HepG2 (cell line): ENCODE measurements around the gene FUT3. TPM values are rescaled to one million over a fixed set of nuclear protein-coding genes. Genes with fewer than 3 reads are reported as not detected.

Source experiments
- AGO1 ChIP-seq: fragments of 200-400 bp; formaldehyde crosslinking; IDR thresholded peaks from 2 replicates; pipeline ENCODE4 v1.6.1; 2017; ENCODE audit warnings: mild to moderate bottlenecking, low read depth, low read length, moderate library complexity; ENCODE audit not compliant: poor library complexity, severe bottlenecking
- BORCS8-MEF2B ChIP-seq: sonication (generic); formaldehyde crosslinking; IDR thresholded peaks from 2 replicates; pipeline ENCODE4 v1.8.0; 2022; ENCODE audit warnings: mild to moderate bottlenecking, missing genetic modification reagents
- CENPX ChIP-seq: sonication (generic); formaldehyde crosslinking; IDR thresholded peaks from 2 replicates; pipeline ENCODE4 v1.9.0; 2021; ENCODE audit warnings: mild to moderate bottlenecking, missing genetic modification reagents, moderate library complexity
- CHD2 ChIP-seq: IDR thresholded peaks from 2 replicates; pipeline ENCODE4 v1.6.1; 2011; ENCODE audit warnings: low read depth, low read length, improper control_type of control experiment
- EZH2 ChIP-seq: conservative IDR thresholded peaks from 2 replicates; pipeline ENCODE4 v1.6.1; 2012; ENCODE audit warnings: mild to moderate bottlenecking, low read depth, low read length, moderate library complexity
- GTF2F1 ChIP-seq: fragments of 150-350 bp; IDR thresholded peaks from 2 replicates; pipeline ENCODE4 v1.6.1; 2014; ENCODE audit warnings: low read length
- HNRNPUL1 ChIP-seq: fragments of 200-400 bp; formaldehyde crosslinking; IDR thresholded peaks from 2 replicates; pipeline ENCODE4 v1.6.1; 2017; ENCODE audit warnings: low read depth, mild to moderate bottlenecking, low read length, moderate library complexity
- HOXA7 ChIP-seq: sonication (generic); formaldehyde crosslinking; IDR thresholded peaks from 2 replicates; pipeline ENCODE4 v1.8.1; 2022; ENCODE audit warnings: mild to moderate bottlenecking, missing genetic modification reagents, moderate library complexity
- JUNB ChIP-seq: sonication (generic); formaldehyde crosslinking; IDR thresholded peaks from 2 replicates; pipeline ENCODE4 v1.8.0; 2022; ENCODE audit warnings: missing genetic modification reagents, mild to moderate bottlenecking, borderline replicate concordance
- KDM3A ChIP-seq: IDR thresholded peaks from 2 replicates; pipeline ENCODE4 v1.6.1; 2018; ENCODE audit warnings: low read depth, missing compliant biosample characterization
- MIXL1 ChIP-seq: IDR thresholded peaks from 2 replicates; pipeline ENCODE4 v1.6.1; 2016
- MYC ChIP-seq: sonication (generic); formaldehyde crosslinking; IDR thresholded peaks from 2 replicates; pipeline ENCODE4 v1.9.0; 2021; ENCODE audit warnings: missing genetic modification reagents, borderline replicate concordance
- SRSF1 ChIP-seq: fragments of 200-400 bp; formaldehyde crosslinking; optimal IDR thresholded peaks from 2 replicates; pipeline ENCODE3; 2017; ENCODE audit warnings: mild to moderate bottlenecking, low read depth, low read length, moderate library complexity
- SUZ12 ChIP-seq: fragments of 150-350 bp; IDR thresholded peaks from 2 replicates; pipeline ENCODE4 v1.6.1; 2014; ENCODE audit warnings: low read depth, low read length
- ZBTB8A ChIP-seq: sonication (generic); formaldehyde crosslinking; IDR thresholded peaks from 2 replicates; pipeline ENCODE4 v1.4.0; 2020; ENCODE audit warnings: mild to moderate bottlenecking, low read depth, missing genetic modification reagents, borderline replicate concordance
- ZNF274 ChIP-seq: sonication (generic); formaldehyde crosslinking; IDR thresholded peaks from 2 replicates; pipeline ENCODE4 v1.5.1; 2020; ENCODE audit warnings: mild to moderate bottlenecking, missing genetic modification reagents
- ZNF563 ChIP-seq: sonication (generic); formaldehyde crosslinking; IDR thresholded peaks from 2 replicates; pipeline ENCODE4 v1.8.0; 2022; ENCODE audit warnings: mild to moderate bottlenecking, moderate library complexity, missing genetic modification reagents
- ZNF83 ChIP-seq: sonication (generic); formaldehyde crosslinking; IDR thresholded peaks from 2 replicates; pipeline ENCODE4 v1.4.0; 2020; ENCODE audit warnings: missing genetic modification reagents, mild to moderate bottlenecking, borderline replicate concordance
- ZNF883 ChIP-seq: sonication (generic); formaldehyde crosslinking; IDR thresholded peaks from 2 replicates; pipeline ENCODE4 v1.5.1; 2020; ENCODE audit warnings: mild to moderate bottlenecking, missing genetic modification reagents; ENCODE audit errors: not compliant biosample characterization
- ZSCAN25 ChIP-seq: sonication (generic); formaldehyde crosslinking; IDR thresholded peaks from 2 replicates; pipeline ENCODE4 v1.8.0; 2022; ENCODE audit warnings: mild to moderate bottlenecking, missing genetic modification reagents
- polyA plus RNA-seq, 8 experiments: library from polyadenylated mRNA; depleted of rRNA in 3 of 8; stranded (reverse) in 7 of 8; unstranded in 1 of 8; fragments of >200 nt; fragmentation: Illumina TruSeq in 4 of 8; extraction: Trizol in 4 of 8; gene quantifications; 2 replicates each; pipeline versions ENCODE4 v1.2.1 to v1.2.3, GENCODE V29; 2011 to 2016; ENCODE audit warnings: low read depth in 4 of 8, missing spikeins in 1 of 8, mixed read lengths in 1 of 8; ENCODE audit not compliant: insufficient read depth in 1 of 8
- total RNA-seq, 5 experiments: library from RNA; depleted of rRNA; stranded (reverse); fragments of >200 nt; fragmentation: Illumina TruSeq; extraction: Trizol; gene quantifications; 2 replicates each; pipeline ENCODE4 v1.2.3, GENCODE V29; 2016; ENCODE audit warnings: low read depth in 1 of 5
- TF ChIP-seq, protein P1 (sequence below): sonication (generic); formaldehyde crosslinking; IDR thresholded peaks from 2 replicates; pipeline ENCODE4 v1.4.0; 2020; ENCODE audit warnings: mild to moderate bottlenecking, missing genetic modification reagents, borderline replicate concordance
- TF ChIP-seq, protein P2 (sequence below): sonication (generic); formaldehyde crosslinking; IDR thresholded peaks from 2 replicates; pipeline ENCODE4 v1.4.0; 2020; ENCODE audit warnings: missing genetic modification reagents

Gene FUT3
- total and polyA plus RNA-seq, 2 of the 13 experiments (the other 11 are each of a cell fraction or from before 2014, with no cell fraction given): 0.53 to 1.1 TPM

DNA sequence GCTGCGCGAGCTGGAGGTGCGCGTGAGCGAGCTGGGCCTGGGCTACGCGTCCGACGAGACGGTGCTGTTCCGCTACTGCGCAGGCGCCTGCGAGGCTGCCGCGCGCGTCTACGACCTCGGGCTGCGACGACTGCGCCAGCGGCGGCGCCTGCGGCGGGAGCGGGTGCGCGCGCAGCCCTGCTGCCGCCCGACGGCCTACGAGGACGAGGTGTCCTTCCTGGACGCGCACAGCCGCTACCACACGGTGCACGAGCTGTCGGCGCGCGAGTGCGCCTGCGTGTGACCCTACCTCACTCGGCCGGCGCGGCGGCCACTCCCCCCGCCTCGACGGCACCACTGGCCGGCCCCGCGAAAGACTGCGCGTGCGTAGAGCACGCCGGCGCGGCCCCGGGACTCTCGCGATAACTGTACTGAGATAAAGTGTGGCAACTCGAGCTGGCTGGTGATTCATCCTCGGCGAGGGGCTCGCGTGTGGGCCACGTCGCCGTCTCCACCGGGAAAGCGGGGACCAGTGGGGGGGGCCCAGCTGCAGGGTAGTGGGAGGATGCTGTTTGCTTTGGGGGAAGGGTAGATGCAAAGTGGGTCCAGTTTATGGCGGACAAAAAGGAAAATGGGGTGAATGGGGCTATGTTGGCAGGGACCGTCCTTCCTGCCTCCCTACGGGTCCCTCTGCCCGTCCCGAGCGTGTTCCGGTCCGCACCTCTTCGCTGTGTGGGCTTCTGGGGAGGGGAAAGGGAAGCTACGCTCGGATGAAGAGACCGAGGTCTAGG lies 23.2 kb downstream of the FUT3 start (continued):
- TF ChIP-seq CHD2: peak; percentile 100
- no peak for TF ChIP-seq ZBTB8A (CRISPR knock-in tag)
- TF ChIP-seq, protein P1, sequence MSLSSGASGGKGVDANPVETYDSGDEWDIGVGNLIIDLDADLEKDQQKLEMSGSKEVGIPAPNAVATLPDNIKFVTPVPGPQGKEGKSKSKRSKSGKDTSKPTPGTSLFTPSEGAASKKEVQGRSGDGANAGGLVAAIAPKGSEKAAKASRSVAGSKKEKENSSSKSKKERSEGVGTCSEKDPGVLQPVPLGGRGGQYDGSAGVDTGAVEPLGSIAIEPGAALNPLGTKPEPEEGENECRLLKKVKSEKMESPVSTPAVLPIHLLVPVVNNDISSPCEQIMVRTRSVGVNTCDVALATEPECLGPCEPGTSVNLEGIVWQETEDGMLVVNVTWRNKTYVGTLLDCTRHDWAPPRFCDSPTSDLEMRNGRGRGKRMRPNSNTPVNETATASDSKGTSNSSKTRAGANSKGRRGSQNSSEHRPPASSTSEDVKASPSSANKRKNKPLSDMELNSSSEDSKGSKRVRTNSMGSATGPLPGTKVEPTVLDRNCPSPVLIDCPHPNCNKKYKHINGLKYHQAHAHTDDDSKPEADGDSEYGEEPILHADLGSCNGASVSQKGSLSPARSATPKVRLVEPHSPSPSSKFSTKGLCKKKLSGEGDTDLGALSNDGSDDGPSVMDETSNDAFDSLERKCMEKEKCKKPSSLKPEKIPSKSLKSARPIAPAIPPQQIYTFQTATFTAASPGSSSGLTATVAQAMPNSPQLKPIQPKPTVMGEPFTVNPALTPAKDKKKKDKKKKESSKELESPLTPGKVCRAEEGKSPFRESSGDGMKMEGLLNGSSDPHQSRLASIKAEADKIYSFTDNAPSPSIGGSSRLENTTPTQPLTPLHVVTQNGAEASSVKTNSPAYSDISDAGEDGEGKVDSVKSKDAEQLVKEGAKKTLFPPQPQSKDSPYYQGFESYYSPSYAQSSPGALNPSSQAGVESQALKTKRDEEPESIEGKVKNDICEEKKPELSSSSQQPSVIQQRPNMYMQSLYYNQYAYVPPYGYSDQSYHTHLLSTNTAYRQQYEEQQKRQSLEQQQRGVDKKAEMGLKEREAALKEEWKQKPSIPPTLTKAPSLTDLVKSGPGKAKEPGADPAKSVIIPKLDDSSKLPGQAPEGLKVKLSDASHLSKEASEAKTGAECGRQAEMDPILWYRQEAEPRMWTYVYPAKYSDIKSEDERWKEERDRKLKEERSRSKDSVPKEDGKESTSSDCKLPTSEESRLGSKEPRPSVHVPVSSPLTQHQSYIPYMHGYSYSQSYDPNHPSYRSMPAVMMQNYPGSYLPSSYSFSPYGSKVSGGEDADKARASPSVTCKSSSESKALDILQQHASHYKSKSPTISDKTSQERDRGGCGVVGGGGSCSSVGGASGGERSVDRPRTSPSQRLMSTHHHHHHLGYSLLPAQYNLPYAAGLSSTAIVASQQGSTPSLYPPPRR: peak; percentile 72
- TF ChIP-seq ZNF83: no peak
- TF ChIP-seq EZH2: no peak
- peak; percentile 92 for TF ChIP-seq ZNF883 (CRISPR knock-in tag)
- TF ChIP-seq BORCS8-MEF2B (CRISPR knock-in tag): peak; percentile 62; the same call in 1 of the 2 replicates
- TF ChIP-seq, protein P2, sequence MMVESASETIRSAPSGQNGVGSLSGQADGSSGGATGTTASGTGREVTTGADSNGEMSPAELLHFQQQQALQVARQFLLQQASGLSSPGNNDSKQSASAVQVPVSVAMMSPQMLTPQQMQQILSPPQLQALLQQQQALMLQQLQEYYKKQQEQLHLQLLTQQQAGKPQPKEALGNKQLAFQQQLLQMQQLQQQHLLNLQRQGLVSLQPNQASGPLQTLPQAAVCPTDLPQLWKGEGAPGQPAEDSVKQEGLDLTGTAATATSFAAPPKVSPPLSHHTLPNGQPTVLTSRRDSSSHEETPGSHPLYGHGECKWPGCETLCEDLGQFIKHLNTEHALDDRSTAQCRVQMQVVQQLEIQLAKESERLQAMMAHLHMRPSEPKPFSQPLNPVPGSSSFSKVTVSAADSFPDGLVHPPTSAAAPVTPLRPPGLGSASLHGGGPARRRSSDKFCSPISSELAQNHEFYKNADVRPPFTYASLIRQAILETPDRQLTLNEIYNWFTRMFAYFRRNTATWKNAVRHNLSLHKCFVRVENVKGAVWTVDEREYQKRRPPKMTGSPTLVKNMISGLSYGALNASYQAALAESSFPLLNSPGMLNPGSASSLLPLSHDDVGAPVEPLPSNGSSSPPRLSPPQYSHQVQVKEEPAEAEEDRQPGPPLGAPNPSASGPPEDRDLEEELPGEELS (CRISPR knock-in tag): no peak
- TF ChIP-seq GTF2F1: no peak
- TF ChIP-seq ZSCAN25 (CRISPR knock-in tag): peak; percentile 75
- TF ChIP-seq CENPX: no peak
- TF ChIP-seq HNRNPUL1: 0 out of 2 replicates have a peak, but pooled peaks have one; percentile 47
- no peak for TF ChIP-seq HOXA7 (CRISPR knock-in tag)
- TF ChIP-seq MYC: peak; percentile 52; the same call in 1 of the 2 replicates
- peak; percentile 72; the same call in 1 of the 2 replicates for TF ChIP-seq JUNB (CRISPR knock-in tag)
- TF ChIP-seq KDM3A (CRISPR knock-in tag): peak; percentile 91; the same call in 1 of the 2 replicates
- peak; percentile 76; the same call in 1 of the 2 replicates for TF ChIP-seq MIXL1 (CRISPR knock-in tag)
- TF ChIP-seq SRSF1: no peak
- peak; percentile 92; the same call in 1 of the 2 replicates for TF ChIP-seq ZNF563 (CRISPR knock-in tag)
- TF ChIP-seq ZNF274 (CRISPR knock-in tag): peak; percentile 97
- peak; percentile 99 for TF ChIP-seq AGO1
- TF ChIP-seq SUZ12: no peak
